ENCODE results near the gene SYNE2. TPM values are rescaled to one million over a fixed set of nuclear protein-coding genes. Genes with fewer than 3 reads are reported as not detected.

The SYNE2 gene
- total and polyA plus RNA-seq, 2 of the 8 experiments (the other 6 are each of a cell fraction or from before 2014, with no cell fraction given) = 32.6 to 46.1 TPM

- H4K8ac ChIP-seq (ENCODE audit: extremely low read depth, insufficient read depth, low read length) = no peak overlapping the region
- H3K4me3 ChIP-seq (ENCODE audit: extremely low read depth in 1 of 4, insufficient read depth in 2 of 4, low read depth in 3 of 4, low read length in 4 of 4) = no peak overlapping the region
- FAIRE-seq = no peak
- H3K23ac ChIP-seq (ENCODE audit: insufficient read length) = no peak overlapping the region
- no peak overlapping the region for H3K4ac ChIP-seq (replicated peaks; ENCODE audit: insufficient read length, low read depth, low read length)
- no peak overlapping the region for H3K27ac ChIP-seq (ENCODE audit: low read depth, low read length)
- H3K56ac ChIP-seq (replicated peaks; ENCODE audit: insufficient read length, low read depth, low read length) = no peak overlapping the region
- no peak for DNase-seq (ENCODE audit: low read depth in 1 of 2, low spot score in 2 of 2)
- H2BK20ac ChIP-seq (ENCODE audit: low read length) = no peak overlapping the region
- no peak overlapping the region for H3K9ac ChIP-seq (replicated peaks in 1 of 4; ENCODE audit: extremely low read depth in 1 of 4, low read depth in 3 of 4, low read length in 3 of 4)
- no peak overlapping the region for H2AFZ ChIP-seq (ENCODE audit: low read length)
- H3K27me3 ChIP-seq (replicated peaks in 1 of 4; ENCODE audit: control insufficient read depth in 3 of 4, extremely low read depth in 1 of 4, insufficient read depth in 3 of 4, low read length in 3 of 4) = no peaks in the 10 kb centered on the region
- H3K23me2 ChIP-seq (ENCODE audit: low read depth, low read length) = no peaks in the 10 kb centered on the region
- 88% methylated on average over 2 of the region's 2 CpGs; no CpG with 5 or more reads in 1 of the 2 experiments for WGBS, 2 experiments (ENCODE audit: extremely low coverage in 1 of 2, insufficient coverage in 1 of 2, insufficient read length in 1 of 2, insufficient replicate concordance in 2 of 2, low coverage in 1 of 2, low lambda C conversion rate in 2 of 2, missing lambda C conversion rate in 1 of 2)
- no peak overlapping the region for H3K14ac ChIP-seq (ENCODE audit: insufficient read length)
- CTCF ChIA-PET (ENCODE audit: partially characterized antibody) = interaction anchor here (1.0 to 1.4 kb wide), 2 partner anchors 102 to 196 kb away, joined by 3 read pairs; no protein-coding TSS in a partner anchor
- H2BK12ac ChIP-seq (ENCODE audit: low read depth, low read length) = no peak overlapping the region
- no peaks in the 10 kb centered on the region for H3K9me3 ChIP-seq (ENCODE audit: insufficient read depth in 2 of 2, low read depth in 1 of 2, low read length in 1 of 2)
- no peaks in the 10 kb centered on the region for H4K20me1 ChIP-seq (replicated peaks in 1 of 2; ENCODE audit: control insufficient read depth in 1 of 2, insufficient read depth in 2 of 2, low read length in 2 of 2)
- H2BK15ac ChIP-seq (ENCODE audit: low read length) = no peak overlapping the region
- no peak overlapping the region for H4K91ac ChIP-seq (replicated peaks; ENCODE audit: insufficient read length, low read length)
- no peak overlapping the region for H4K5ac ChIP-seq (ENCODE audit: insufficient read length, low read depth, low read length)
- H2AK5ac ChIP-seq (ENCODE audit: low read depth, low read length) = no peak overlapping the region
- H3K4me1 ChIP-seq (replicated peaks in 1 of 4; ENCODE audit: control insufficient read depth in 3 of 4, insufficient read depth in 4 of 4, low read length in 3 of 4) = no peaks in the 10 kb centered on the region
- no peak overlapping the region for H3K4me2 ChIP-seq (ENCODE audit: insufficient read depth in 1 of 2, low read depth in 2 of 2, low read length in 2 of 2)
- POLR2A ChIA-PET (ENCODE audit: partially characterized antibody) = no interaction called here
- H3K79me1 ChIP-seq (ENCODE audit: low read depth, low read length) = no peaks in the 10 kb centered on the region
- no peak overlapping the region for H3K18ac ChIP-seq (ENCODE audit: extremely low read depth, low read length)
- no peak for TF ChIP-seq RXRA (IDR thresholded peaks at IDR 0.05; ENCODE audit: insufficient read depth, low read depth, low read length)
- TF ChIP-seq POLR2AphosphoS5 (IDR thresholded peaks at IDR 0.05; ENCODE audit: low read depth, low read length) = no peak
- no peak for TF ChIP-seq SIN3A (conservative IDR thresholded peaks at IDR 0.05 in 1 of 2, IDR thresholded peaks at IDR 0.05 in 1 of 2; ENCODE audit: low read depth in 1 of 2, low read length in 2 of 2)
- TF ChIP-seq CTBP2 (IDR thresholded peaks at IDR 0.05; ENCODE audit: borderline replicate concordance, insufficient read depth, insufficient read length, low read length) = no peak
- peaks cover 0 to 4% (median 2%) of the 10 kb centered on the region in 4 experiments; a peak in 1 of 8 replicates for H3K36me3 ChIP-seq (ENCODE audit: control insufficient read depth in 2 of 4, insufficient read depth in 4 of 4, low read length in 3 of 4)
- no peak overlapping the region for H2BK120ac ChIP-seq (replicated peaks; ENCODE audit: low read depth, low read length)
- no peak overlapping the region for H2BK5ac ChIP-seq (ENCODE audit: low read depth, low read length)
- H3K79me2 ChIP-seq (ENCODE audit: control insufficient read depth in 1 of 2, insufficient read depth in 2 of 2, low read length in 2 of 2) = no peaks in the 10 kb centered on the region
These were observed 254.6 kb downstream of the SYNE2 start for GRCh38 chr14:64107438-64107837.

All from H1 (cell line).